CD4-positive, alpha-beta T cell treated with Interleukin-15 for 4 hours (primary cell): ENCODE measurements around the gene ADK.
"Not testable (repeated sequence)": the region's sequence is repeated elsewhere in the genome, so short reads cannot be mapped to it uniquely, and the experiment has no call there.

Source experiments
- DNase-seq: peaks from one replicate; pipeline ENCODE4 v3.0.0-alpha.2; 2020; ENCODE audit warnings: low spot score

Gene ADK

GRCh38 chr10:74424565-74424964 is 273.5 kb downstream of the ADK start:
- no peak for DNase-seq

- no peak for DNase-seq
These were observed 274.5 kb downstream of the ADK start for GRCh38 chr10:74425456-74426001.

- no peak for DNase-seq
These were observed 280.8 kb downstream of the ADK start for GRCh38 chr10:74431816-74432215.

- DNase-seq = no peak
These were observed 282.0 kb downstream of the ADK start for GRCh38 chr10:74432841-74433594.

- no peak for DNase-seq
These were observed 282.6 kb downstream of the ADK start for GRCh38 chr10:74433595-74433956.

GRCh38 chr10:74433993-74434392 is 283.0 kb downstream of the ADK start:
- DNase-seq = no peak

- DNase-seq = no peak
These were observed 283.5 kb downstream of the ADK start for GRCh38 chr10:74434547-74434946.

GRCh38 chr10:74436523-74437170 is 285.6 kb downstream of the ADK start:
- DNase-seq = no peak

GRCh38 chr10:74437822-74438221 is 286.8 kb downstream of the ADK start:
- DNase-seq = no peak

- no peak for DNase-seq
These were observed 288.2 kb downstream of the ADK start for GRCh38 chr10:74439213-74439612.

- DNase-seq = no peak
These were observed 294.5 kb downstream of the ADK start for GRCh38 chr10:74445493-74445892.

GRCh38 chr10:74450602-74451001 is 299.6 kb downstream of the ADK start:
- DNase-seq = no peak

GRCh38 chr10:74451127-74451829 is 300.3 kb downstream of the ADK start:
- DNase-seq = no peak

- no peak for DNase-seq
These were observed 302.1 kb downstream of the ADK start for GRCh38 chr10:74453169-74453568.

GRCh38 chr10:74457478-74457877 is 306.5 kb downstream of the ADK start:
- DNase-seq = not testable (repeated sequence)

GRCh38 chr10:74460812-74461211 is 309.8 kb downstream of the ADK start:
- DNase-seq = no peak

- DNase-seq = no peak
These were observed 323.1 kb downstream of the ADK start for GRCh38 chr10:74474022-74474713.

GRCh38 chr10:74476162-74476706 is 325.2 kb downstream of the ADK start:
- DNase-seq = not testable (repeated sequence)

- no peak for DNase-seq
These were observed 329.8 kb downstream of the ADK start for GRCh38 chr10:74480778-74481177.

GRCh38 chr10:74483356-74483755 is 332.3 kb downstream of the ADK start:
- DNase-seq = no peak

- no peak for DNase-seq
These were observed 334.3 kb downstream of the ADK start for GRCh38 chr10:74485283-74485682.

GRCh38 chr10:74486659-74487058 is 335.6 kb downstream of the ADK start:
- DNase-seq = no peak
